Natural killer cell treated with Interleukin-12 subunit alpha and Interleukin-12 subunit beta and Interleukin-15 and Interleukin-18, amount 100 ng/mL, for 72 hours (primary cell): ENCODE data around the gene SARM1. TPM values are rescaled to one million over a fixed set of nuclear protein-coding genes. Genes with fewer than 3 reads are reported as not detected.
"Not testable (repeated sequence)": the region's sequence is repeated elsewhere in the genome, so short reads cannot be mapped to it uniquely, and the experiment has no call there.

Experiments used
- ATAC-seq, 2 donors: fragments of 150-1000 bp; cut with Tn5 transposase in 1 of 2; sonication (Bioruptor Pico), chemical (Tn5 transposase) in 1 of 2; 2 replicates each; pipeline ENCODE4 v1.10.0; 2021
- DNase-seq: peaks from one replicate; pipeline ENCODE4 v3.0.0; 2022; ENCODE audit warnings: low spot score
- H3K27ac Mint-ChIP-seq, 2 donors: 1 replicate in 1 of 2; 2 replicates in 1 of 2; pipeline ENCODE4 v1.8.0; 2022; ENCODE audit warnings: mixed read lengths in 2 of 2, mild to moderate bottlenecking in 1 of 2, moderate library complexity in 1 of 2
- H3K27me3 Mint-ChIP-seq, 2 donors: 1 replicate in 1 of 2; 2 replicates in 1 of 2; pipeline ENCODE4 v1.8.0; 2022; ENCODE audit warnings: mixed read lengths in 2 of 2
- H3K36me3 Mint-ChIP-seq: one replicate; pipeline ENCODE4 v1.8.0; 2022; ENCODE audit warnings: mixed read lengths
- H3K4me1 Mint-ChIP-seq, 2 donors: 1 replicate in 1 of 2; 2 replicates in 1 of 2; pipeline ENCODE4 v1.8.0; 2022; ENCODE audit warnings: low read depth in 2 of 2, mixed read lengths in 2 of 2, mild to moderate bottlenecking in 1 of 2
- H3K4me3 Mint-ChIP-seq: one replicate; pipeline ENCODE4 v1.8.0; 2022; ENCODE audit warnings: mixed read lengths
- H3K9me3 Mint-ChIP-seq: 2 replicates; pipeline ENCODE4 v1.8.0; 2022; ENCODE audit warnings: mixed read lengths
- total RNA-seq, 2 donors: library from RNA; stranded (reverse); gene quantifications; one replicate each; pipeline ENCODE4 v1.2.3, GENCODE V29; 2022

The SARM1 gene
- total RNA-seq, 2 donors from 2014 or later, result 29.4 to 46.2 TPM

DNA sequence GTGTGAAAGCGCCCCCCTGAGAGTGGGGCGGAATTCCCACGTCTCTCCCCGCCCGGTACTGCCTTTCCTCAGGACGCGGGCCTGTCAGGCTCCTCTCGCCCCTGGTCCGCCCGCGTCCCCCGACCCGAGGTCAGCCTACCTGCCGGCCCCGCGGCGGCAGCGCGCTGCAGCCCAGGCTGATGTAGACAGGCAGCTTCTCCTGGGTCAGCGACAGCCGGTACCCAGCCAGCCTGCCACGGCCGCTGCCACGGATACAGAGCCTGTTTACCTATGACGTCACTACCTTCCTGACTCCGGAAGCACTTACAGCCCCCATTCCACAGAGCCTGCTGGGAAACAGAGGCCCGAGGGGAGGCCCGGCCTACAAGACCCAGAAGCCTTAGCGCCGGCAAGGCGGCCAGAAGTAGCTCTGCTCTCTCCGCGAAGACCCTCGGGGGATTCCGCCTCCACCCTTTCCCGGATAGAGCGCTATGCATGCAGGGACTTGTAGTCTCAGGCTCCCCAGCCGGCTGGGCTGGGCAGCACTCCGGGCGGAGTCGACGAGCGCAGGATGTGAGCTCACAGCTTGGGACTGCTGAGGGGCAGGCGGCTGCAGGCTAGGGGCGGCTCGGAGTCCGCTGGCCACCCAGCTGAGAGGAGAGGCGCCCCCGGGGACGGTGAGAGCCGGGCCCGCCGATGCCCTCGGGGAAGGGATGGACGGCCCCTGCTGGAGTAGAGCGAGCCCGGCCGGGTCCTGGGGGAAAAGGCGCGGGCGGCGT, 36.1 kb upstream of the SARM1 start, which contains the start of the genes IFT20 and TNFAIP1:
Gene IFT20 (minus strand): TSS at position 272 of the 758 bp plus-strand sequence. CDS start 3,487 bp downstream, outside the sequence.
Gene TNFAIP1 (plus strand): TSS at position 561 of the 758 bp plus-strand sequence. CDS start 3,761 bp downstream, outside the sequence.
- ATAC-seq, result peak; percentile 99
- H3K4me3 Mint-ChIP-seq, result peak within 1 kb of the TSS; percentile 95

GRCh38 chr17:28335959-28336871, 35.3 kb upstream of the SARM1 start:
- H3K4me1 Mint-ChIP-seq, result peaks cover 38 to 39% of the 10 kb centered on the region in 2 donors
- H3K27me3 Mint-ChIP-seq, result no peaks in the 10 kb centered on the region
- no peaks in the 10 kb centered on the region for H3K9me3 Mint-ChIP-seq
- H3K36me3 Mint-ChIP-seq, result peaks cover 4% of the 10 kb centered on the region
- ATAC-seq (no peak), DNase-seq (no peak)
- peak overlapping the region; percentile 95 for H3K4me3 Mint-ChIP-seq
- H3K27ac Mint-ChIP-seq, result peak overlapping the region; percentile 83

More for the DNA sequence above, 36.1 kb upstream of the SARM1 start, which contains the start of the genes IFT20 and TNFAIP1:
- Mint-ChIP-seq H3K9me3 (no peaks in the 10 kb centered on the region), H3K4me1 (peaks cover 38 to 39% of the 10 kb centered on the region in 2 donors), H3K27me3 (no peaks in the 10 kb centered on the region), H3K27ac (peak within 1 kb of the TSS; percentile 83), H3K36me3 (peaks cover 4% of the 10 kb centered on the region)
- DNase-seq, result peak; percentile 100

DNA sequence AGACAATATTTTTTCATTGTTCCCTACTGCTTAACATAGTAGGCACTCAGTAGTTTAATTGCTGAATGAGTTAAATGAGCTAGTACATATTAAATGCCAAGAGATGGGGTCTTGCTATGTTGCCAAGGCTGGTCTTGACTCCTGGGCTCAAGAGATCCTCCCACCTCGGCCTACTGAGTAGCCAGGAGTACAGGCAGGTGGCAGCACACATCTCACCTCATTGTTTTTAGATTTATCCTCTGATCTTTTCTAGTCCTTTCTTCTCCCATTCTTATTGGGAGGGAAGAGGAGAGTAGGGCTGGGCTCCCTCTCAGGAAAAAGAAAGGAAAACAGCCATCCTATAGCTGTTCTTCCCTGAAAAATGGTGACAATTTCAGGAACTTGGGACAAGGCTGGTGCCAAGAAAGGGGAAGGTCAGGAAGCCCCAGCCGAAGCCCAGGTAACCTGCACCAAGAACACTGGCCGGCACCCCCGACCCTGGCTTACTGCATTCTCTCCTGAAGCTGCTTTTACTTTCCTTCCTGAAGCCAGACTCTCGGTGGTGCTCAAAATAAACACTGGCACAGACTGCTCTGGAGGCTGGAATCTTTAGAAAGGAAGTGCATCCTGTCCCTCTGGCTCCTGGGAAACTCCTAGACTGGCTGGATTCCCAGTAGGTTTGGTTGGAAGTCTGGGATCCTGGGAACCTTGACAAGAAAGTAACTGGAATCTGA, 33.3 kb upstream of the SARM1 start:
- Mint-ChIP-seq H3K27me3 (no peaks in the 10 kb centered on the region), H3K9me3 (no peaks in the 10 kb centered on the region), H3K36me3 (peaks cover 4% of the 10 kb centered on the region), H3K4me1 (peaks cover 29 to 36% of the 10 kb centered on the region in 2 donors), H3K27ac (peak overlapping the region in 1 of 2 donors; percentile 2), H3K4me3 (peak overlapping the region; percentile 95)
- ATAC-seq (no peak), DNase-seq (no peak)

DNA sequence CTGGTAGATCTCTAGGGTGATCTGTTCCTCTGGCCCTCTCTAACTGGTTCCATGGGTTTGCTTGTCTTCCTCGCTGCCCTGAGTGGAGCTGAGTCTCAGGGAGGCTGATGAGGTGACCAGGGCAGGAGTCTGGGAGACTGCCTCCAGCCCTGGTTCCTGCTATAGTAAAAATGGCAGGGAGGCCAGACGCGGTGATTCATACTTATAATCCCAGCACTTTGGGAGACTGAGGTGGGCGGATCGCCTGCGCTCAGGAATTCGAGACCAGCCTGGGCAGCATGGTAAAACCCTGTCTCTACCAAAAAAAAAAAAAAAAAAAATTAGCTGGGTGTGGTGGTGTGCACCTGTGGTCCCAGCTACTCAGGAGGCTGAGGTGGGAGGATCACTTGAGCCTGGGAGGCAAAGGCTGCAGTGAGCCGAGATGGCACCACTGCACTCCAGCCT, 32.7 kb upstream of the SARM1 start:
- H3K9me3 Mint-ChIP-seq, H3K27me3 Mint-ChIP-seq, DNase-seq, H3K36me3 Mint-ChIP-seq, H3K4me3 Mint-ChIP-seq, ATAC-seq, H3K27ac Mint-ChIP-seq: not testable (repeated sequence)
- H3K4me1 Mint-ChIP-seq, result peaks cover 28 to 33% of the 10 kb centered on the region in 2 donors

DNA sequence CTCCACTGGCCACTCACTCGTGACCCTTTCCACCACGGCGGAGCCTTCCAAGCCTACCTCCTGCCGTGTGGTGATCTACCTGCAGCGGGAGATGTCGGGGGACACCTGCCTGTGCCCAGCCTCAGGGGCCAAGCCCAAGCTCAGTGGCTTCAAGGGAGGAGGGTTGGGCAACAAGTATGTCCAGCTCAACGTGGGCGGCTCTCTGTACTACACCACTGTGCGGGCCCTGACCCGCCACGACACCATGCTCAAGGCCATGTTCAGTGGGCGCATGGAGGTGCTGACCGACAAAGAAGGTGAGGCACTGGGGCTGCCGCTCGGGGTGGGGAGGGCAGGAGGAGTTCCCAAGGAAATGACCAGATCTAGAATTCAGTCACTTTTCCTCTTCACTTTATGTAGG, 32.1 kb upstream of the SARM1 start:
- H3K27me3 Mint-ChIP-seq, result no peaks in the 10 kb centered on the region
- no peaks in the 10 kb centered on the region for H3K9me3 Mint-ChIP-seq
- peaks cover 22 to 26% of the 10 kb centered on the region in 2 donors for H3K4me1 Mint-ChIP-seq
- H3K27ac Mint-ChIP-seq, result no peak overlapping the region
- no peak for ATAC-seq
- peaks cover 4% of the 10 kb centered on the region for H3K36me3 Mint-ChIP-seq
- no peak for DNase-seq
- no peak overlapping the region for H3K4me3 Mint-ChIP-seq

DNA sequence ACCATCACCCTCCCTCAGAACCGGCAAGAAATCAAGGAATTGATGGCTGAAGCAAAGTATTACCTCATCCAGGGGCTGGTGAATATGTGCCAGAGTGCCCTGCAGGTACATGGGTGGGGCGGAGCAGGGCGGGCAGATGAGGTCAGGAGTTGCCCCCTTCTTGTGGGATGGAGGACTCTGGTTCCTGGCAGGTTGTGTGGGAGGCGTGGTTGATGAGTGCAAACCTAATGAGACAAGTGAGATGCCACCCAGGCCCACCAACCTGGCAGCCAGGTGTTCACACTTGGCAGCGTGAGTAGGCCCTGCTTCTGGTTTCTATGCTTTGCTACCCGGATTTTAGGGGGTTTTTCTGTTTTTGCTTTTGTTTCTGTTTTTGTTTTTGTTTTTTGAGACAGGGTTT, 31.1 kb upstream of the SARM1 start:
- Mint-ChIP-seq H3K27me3 (no peaks in the 10 kb centered on the region), H3K4me3 (no peak overlapping the region), H3K36me3 (peaks cover 4% of the 10 kb centered on the region), H3K27ac (no peak overlapping the region), H3K9me3 (no peaks in the 10 kb centered on the region), H3K4me1 (peaks cover 17 to 22% of the 10 kb centered on the region in 2 donors)
- DNase-seq (no peak), ATAC-seq (no peak)

GRCh38 chr17:28341516-28341915, 30.0 kb upstream of the SARM1 start:
- ATAC-seq (no peak), DNase-seq (no peak)
- Mint-ChIP-seq H3K9me3 (no peaks in the 10 kb centered on the region), H3K4me1 (peaks cover 13 to 17% of the 10 kb centered on the region in 2 donors), H3K27ac (no peak overlapping the region), H3K36me3 (peaks cover 10% of the 10 kb centered on the region), H3K4me3 (no peak overlapping the region), H3K27me3 (no peaks in the 10 kb centered on the region)

DNA sequence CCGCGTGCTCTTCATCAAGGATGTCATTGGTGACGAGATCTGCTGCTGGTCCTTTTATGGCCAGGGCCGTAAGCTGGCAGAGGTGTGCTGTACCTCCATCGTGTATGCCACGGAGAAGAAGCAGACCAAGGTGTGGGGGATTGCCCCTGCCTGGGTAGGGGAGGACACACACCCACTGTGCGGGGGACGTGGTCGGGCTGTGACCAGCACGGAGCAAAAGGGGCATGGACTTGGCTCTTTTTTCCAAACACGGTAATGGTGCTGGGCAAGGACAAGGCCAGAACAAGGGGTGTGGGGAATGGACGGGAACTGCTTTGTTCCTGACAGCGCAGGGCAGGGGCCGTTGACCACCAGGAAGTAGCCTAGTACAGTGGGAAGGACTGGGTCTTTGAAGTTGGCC, 29.2 kb upstream of the SARM1 start:
- Mint-ChIP-seq H3K27ac (no peak overlapping the region), H3K27me3 (no peaks in the 10 kb centered on the region), H3K4me1 (peaks cover 6 to 11% of the 10 kb centered on the region in 2 donors), H3K9me3 (no peaks in the 10 kb centered on the region), H3K4me3 (no peak overlapping the region), H3K36me3 (peaks cover 13% of the 10 kb centered on the region)
- no peak for DNase-seq
- no peak for ATAC-seq

- H3K27me3 Mint-ChIP-seq, result no peaks in the 10 kb centered on the region
- no peaks in the 10 kb centered on the region for H3K9me3 Mint-ChIP-seq
- peaks cover 9% of the 10 kb centered on the region for H3K36me3 Mint-ChIP-seq
- no peak overlapping the region for H3K27ac Mint-ChIP-seq
- no peak for DNase-seq
- peaks cover 0 to 2% of the 10 kb centered on the region in 2 donors for H3K4me1 Mint-ChIP-seq
- no peak overlapping the region for H3K4me3 Mint-ChIP-seq
- no peak for ATAC-seq
Observed at GRCh38 chr17:28343491-28343932, 28.0 kb upstream of the SARM1 start.

- Mint-ChIP-seq H3K27me3 (no peaks in the 10 kb centered on the region), H3K4me3 (no peak overlapping the region), H3K27ac (no peak overlapping the region), H3K9me3 (no peaks in the 10 kb centered on the region), H3K4me1 (no peaks in the 10 kb centered on the region), H3K36me3 (peaks cover 9% of the 10 kb centered on the region)
- DNase-seq (no peak), ATAC-seq (no peak)
Observed at GRCh38 chr17:28344011-28344410, 27.5 kb upstream of the SARM1 start.

GRCh38 chr17:28344435-28344901, 27.0 kb upstream of the SARM1 start:
- peaks cover 9% of the 10 kb centered on the region for H3K36me3 Mint-ChIP-seq
- ATAC-seq (peak in 1 of 2 donors; percentile 17), DNase-seq (no peak)
- H3K27ac Mint-ChIP-seq, result no peak overlapping the region
- H3K27me3 Mint-ChIP-seq, result no peaks in the 10 kb centered on the region
- H3K9me3 Mint-ChIP-seq, result no peaks in the 10 kb centered on the region
- no peaks in the 10 kb centered on the region for H3K4me1 Mint-ChIP-seq
- H3K4me3 Mint-ChIP-seq, result no peak overlapping the region

- peak in 1 of 2 donors; percentile 33 for ATAC-seq
- no peaks in the 10 kb centered on the region for H3K9me3 Mint-ChIP-seq
- H3K4me1 Mint-ChIP-seq, result no peaks in the 10 kb centered on the region
- H3K27ac Mint-ChIP-seq, result no peak overlapping the region
- peaks cover 14% of the 10 kb centered on the region for H3K36me3 Mint-ChIP-seq
- H3K4me3 Mint-ChIP-seq, result no peak overlapping the region
- DNase-seq, result no peak
- H3K27me3 Mint-ChIP-seq, result no peaks in the 10 kb centered on the region
Observed at GRCh38 chr17:28345419-28346198, 25.9 kb upstream of the SARM1 start.
